Dendritic cell treated with granulocyte-macrophage colony-stimulating factor and Interleukin-4, amounts not matched to agents 40 ng/mL and 50 ng/mL, for 4 days (primary cell): ENCODE data around the gene AK8.

ENCODE experiments used
- H3K27ac Mint-ChIP-seq: one replicate; pipeline ENCODE4 v1.8.0; 2022; ENCODE audit warnings: mild to moderate bottlenecking, mixed read lengths
- H3K27me3 Mint-ChIP-seq: one replicate; pipeline ENCODE4 v1.8.0; 2022; ENCODE audit warnings: mild to moderate bottlenecking, mixed read lengths
- H3K36me3 Mint-ChIP-seq: one replicate; pipeline ENCODE4 v1.8.0; 2022; ENCODE audit warnings: low read depth, mixed read lengths
- H3K4me1 Mint-ChIP-seq: one replicate; pipeline ENCODE4 v1.8.0; 2022; ENCODE audit warnings: low read depth, mixed read lengths
- H3K4me3 Mint-ChIP-seq: one replicate; pipeline ENCODE4 v1.8.0; 2022; ENCODE audit warnings: mild to moderate bottlenecking, moderate library complexity, mixed read lengths
- H3K9me3 Mint-ChIP-seq: one replicate; pipeline ENCODE4 v1.8.0; 2022; ENCODE audit warnings: mixed read lengths
- intact Hi-C: fragments of 100-400 bp; cut with micrococcal nuclease; formaldehyde crosslinking; loops from one replicate; pipeline ENCODE4 v1.15.0; 2022

AK8 gene

GRCh38 chr9:132857616-132858342 is 20.3 kb downstream of the AK8 start:
- peaks cover 3% of the 10 kb centered on the region for H3K27me3 Mint-ChIP-seq
- H3K4me3 Mint-ChIP-seq = no peak overlapping the region
- H3K27ac Mint-ChIP-seq = no peak overlapping the region
- no peaks in the 10 kb centered on the region for H3K36me3 Mint-ChIP-seq
- H3K9me3 Mint-ChIP-seq = no peaks in the 10 kb centered on the region
- H3K4me1 Mint-ChIP-seq = peaks cover 4% of the 10 kb centered on the region
- intact Hi-C loops = no loop called here

DNA sequence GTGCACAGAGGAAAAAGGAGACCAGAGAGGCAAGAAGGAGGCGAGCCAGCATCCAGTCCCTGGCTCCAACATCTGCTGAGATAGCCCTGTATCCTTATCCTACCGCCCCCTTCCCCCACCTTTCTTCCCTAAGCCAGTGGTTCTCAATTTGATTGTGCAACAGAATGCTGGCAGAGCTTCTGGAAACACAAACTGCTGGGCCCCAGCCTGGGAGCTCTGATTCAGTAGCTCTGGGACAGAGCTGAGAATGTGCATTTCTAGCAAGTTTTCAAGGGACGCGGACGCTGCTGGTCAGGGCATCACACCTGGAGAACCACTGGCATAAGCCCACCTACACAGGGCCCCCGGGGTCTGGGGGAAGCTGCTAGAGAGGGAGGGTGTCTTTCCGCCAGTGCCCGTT is 21.1 kb downstream of the AK8 start:
- Mint-ChIP-seq H3K36me3 (no peaks in the 10 kb centered on the region), H3K27ac (no peak overlapping the region), H3K4me1 (peaks cover 4% of the 10 kb centered on the region), H3K4me3 (no peak overlapping the region), H3K27me3 (peaks cover 3% of the 10 kb centered on the region), H3K9me3 (no peaks in the 10 kb centered on the region)
- intact Hi-C loops = no loop called here

DNA sequence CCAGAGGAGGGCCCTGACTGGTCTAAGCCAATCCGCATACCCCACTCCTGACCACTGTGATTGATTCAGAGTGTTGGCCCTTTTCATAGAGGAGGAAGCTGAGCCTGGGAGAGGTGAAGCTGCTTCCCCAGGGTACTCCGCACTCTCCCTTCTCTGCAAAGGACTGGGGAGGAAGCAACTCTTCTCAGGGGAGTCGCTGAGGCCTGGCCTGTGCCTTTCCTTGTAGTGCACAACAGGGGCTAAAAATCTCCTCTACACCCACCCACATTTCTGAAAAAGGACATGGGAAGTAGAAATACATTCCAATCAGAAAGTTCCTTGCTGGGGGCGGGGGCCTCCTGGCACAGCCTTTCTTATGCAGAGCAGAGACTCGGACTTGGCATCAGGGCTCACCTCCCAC is 22.2 kb downstream of the AK8 start:
- no peak overlapping the region for H3K4me3 Mint-ChIP-seq
- intact Hi-C loops = no loop called here
- no peaks in the 10 kb centered on the region for H3K36me3 Mint-ChIP-seq
- peaks cover 3% of the 10 kb centered on the region for H3K27me3 Mint-ChIP-seq
- no peaks in the 10 kb centered on the region for H3K9me3 Mint-ChIP-seq
- H3K27ac Mint-ChIP-seq = no peak overlapping the region
- H3K4me1 Mint-ChIP-seq = peaks cover 4% of the 10 kb centered on the region

DNA sequence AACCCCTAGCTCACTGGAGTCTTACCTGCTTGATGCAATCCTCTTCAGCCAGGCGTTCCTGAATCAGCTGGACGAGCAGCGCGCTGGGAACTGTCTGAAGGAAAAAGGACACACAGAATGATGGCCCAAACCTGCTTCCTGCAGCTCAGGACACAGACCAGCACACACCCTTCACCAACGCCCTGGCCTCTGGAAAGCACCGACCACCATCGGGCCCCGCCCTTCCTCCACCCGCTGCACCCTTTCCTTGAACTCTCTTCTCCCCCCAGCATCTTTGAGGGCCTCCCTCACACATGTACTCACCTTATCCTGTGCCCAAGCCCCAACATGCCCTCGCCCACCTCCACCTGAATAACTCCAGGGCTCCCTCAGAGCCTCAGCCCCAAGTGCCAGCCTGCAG is 23.3 kb downstream of the AK8 start:
- Mint-ChIP-seq H3K4me1 (peaks cover 4% of the 10 kb centered on the region), H3K4me3 (no peak overlapping the region), H3K27me3 (peaks cover 3% of the 10 kb centered on the region), H3K9me3 (no peaks in the 10 kb centered on the region), H3K27ac (no peak overlapping the region), H3K36me3 (no peaks in the 10 kb centered on the region)
- intact Hi-C loops = no loop called here

DNA sequence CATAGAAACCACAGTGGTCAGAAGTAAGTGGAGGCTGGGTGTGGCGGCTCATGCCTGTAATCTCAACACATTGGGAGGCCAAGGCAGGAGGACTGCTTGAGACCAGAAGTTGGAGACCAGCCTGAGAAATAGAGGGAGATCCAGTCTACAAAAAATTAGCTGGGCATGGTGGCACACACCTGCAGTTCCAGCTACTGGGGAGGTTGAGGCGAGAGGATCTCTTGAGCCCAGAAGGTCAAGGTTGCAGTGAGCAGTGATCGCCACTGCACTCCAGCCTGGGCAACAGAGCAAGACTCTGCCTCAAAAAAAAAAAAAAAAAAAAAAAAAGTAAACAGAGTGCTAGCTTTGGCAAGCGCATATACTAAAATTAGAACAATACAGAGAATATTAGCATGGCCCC is 24.6 kb downstream of the AK8 start:
- no peaks in the 10 kb centered on the region for H3K36me3 Mint-ChIP-seq
- H3K4me1 Mint-ChIP-seq = peaks cover 4% of the 10 kb centered on the region
- intact Hi-C loops = no loop called here
- no peaks in the 10 kb centered on the region for H3K9me3 Mint-ChIP-seq
- no peak overlapping the region for H3K27ac Mint-ChIP-seq
- peaks cover 3% of the 10 kb centered on the region for H3K27me3 Mint-ChIP-seq
- H3K4me3 Mint-ChIP-seq = no peak overlapping the region

- intact Hi-C loops = no loop called here
These were observed 28.8 kb downstream of the AK8 start for GRCh38 chr9:132849185-132849706.

DNA sequence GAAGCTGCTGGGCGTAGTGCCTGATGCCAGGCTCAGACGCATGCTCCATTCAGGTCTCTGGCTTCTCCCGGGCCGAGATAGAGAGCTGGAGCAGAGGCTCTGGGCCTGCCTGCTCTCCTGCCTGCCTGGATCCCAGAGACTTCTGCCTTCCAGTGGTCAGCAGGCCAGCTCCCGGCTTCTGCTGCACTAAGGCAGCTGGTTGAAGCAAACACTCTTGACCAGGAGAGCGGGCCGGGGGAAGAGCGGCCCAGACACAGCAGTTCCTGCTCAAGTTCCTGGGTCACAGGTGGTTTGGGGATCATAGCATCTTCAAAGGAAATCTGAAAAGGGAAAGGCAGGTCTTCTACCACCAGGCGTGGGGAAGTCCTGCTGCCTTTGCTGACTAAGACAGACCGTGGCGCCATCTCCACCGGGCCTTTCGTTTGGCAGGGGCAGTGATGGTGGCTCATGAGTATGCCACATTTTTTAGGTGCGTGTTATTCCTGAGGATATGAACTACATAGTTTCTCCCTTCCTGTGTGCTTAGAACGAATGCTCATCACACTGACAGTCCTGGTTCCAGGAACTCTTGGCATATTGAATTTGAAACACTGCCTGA is 31.1 kb downstream of the AK8 start:
- Mint-ChIP-seq H3K4me1 (no peaks in the 10 kb centered on the region), H3K27me3 (no peaks in the 10 kb centered on the region), H3K27ac (no peak overlapping the region), H3K36me3 (no peaks in the 10 kb centered on the region), H3K9me3 (no peaks in the 10 kb centered on the region), H3K4me3 (no peak overlapping the region)
- intact Hi-C loops = no loop called here

More at GRCh38 chr9:132849185-132849706, 28.8 kb downstream of the AK8 start:
- Mint-ChIP-seq H3K36me3 (no peaks in the 10 kb centered on the region), H3K4me1 (no peaks in the 10 kb centered on the region), H3K4me3 (no peak overlapping the region), H3K27ac (no peak overlapping the region), H3K9me3 (no peaks in the 10 kb centered on the region), H3K27me3 (no peaks in the 10 kb centered on the region)

DNA sequence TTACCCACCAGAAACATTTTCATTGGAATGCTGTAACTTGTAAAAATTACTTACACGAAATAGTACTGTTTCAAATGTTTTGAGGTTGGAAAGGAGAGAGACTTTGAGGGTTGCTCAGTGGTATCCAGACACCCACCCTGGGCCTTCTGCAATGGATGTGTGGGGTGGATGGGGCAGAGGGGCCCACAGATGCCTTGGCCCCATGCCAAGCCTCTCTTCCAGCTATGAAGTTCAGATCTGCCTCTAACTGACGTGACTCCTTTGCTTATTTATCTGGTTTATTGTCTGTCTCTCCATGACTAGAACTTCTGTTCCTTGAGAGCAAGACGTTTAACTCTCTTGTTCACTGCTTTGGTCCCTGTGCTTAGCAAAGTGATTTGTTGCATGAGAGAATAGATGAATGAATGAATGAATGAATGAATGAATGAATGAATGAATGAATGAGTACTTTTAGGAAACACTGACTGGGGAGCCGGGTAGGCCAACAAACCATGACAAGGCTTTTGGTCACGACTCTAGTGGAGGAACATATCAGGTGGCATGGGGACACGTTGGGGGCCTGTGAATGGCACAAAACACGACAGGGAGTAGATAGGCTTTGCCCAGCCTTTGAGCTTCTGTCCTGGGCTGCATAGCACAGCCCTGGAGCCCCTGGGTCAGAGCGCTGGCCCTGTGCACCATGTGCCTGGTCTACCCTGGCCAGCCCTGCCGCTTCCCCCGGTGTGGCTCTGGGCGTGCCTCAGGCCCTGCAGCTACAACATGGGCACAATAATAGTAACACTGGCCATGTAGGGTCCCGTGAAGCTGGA is 31.8 kb downstream of the AK8 start:
- H3K4me1 Mint-ChIP-seq = no peaks in the 10 kb centered on the region
- no peak overlapping the region for H3K4me3 Mint-ChIP-seq
- intact Hi-C loops = no loop called here
- no peaks in the 10 kb centered on the region for H3K36me3 Mint-ChIP-seq
- H3K27ac Mint-ChIP-seq = no peak overlapping the region
- H3K27me3 Mint-ChIP-seq = no peaks in the 10 kb centered on the region
- no peaks in the 10 kb centered on the region for H3K9me3 Mint-ChIP-seq

DNA sequence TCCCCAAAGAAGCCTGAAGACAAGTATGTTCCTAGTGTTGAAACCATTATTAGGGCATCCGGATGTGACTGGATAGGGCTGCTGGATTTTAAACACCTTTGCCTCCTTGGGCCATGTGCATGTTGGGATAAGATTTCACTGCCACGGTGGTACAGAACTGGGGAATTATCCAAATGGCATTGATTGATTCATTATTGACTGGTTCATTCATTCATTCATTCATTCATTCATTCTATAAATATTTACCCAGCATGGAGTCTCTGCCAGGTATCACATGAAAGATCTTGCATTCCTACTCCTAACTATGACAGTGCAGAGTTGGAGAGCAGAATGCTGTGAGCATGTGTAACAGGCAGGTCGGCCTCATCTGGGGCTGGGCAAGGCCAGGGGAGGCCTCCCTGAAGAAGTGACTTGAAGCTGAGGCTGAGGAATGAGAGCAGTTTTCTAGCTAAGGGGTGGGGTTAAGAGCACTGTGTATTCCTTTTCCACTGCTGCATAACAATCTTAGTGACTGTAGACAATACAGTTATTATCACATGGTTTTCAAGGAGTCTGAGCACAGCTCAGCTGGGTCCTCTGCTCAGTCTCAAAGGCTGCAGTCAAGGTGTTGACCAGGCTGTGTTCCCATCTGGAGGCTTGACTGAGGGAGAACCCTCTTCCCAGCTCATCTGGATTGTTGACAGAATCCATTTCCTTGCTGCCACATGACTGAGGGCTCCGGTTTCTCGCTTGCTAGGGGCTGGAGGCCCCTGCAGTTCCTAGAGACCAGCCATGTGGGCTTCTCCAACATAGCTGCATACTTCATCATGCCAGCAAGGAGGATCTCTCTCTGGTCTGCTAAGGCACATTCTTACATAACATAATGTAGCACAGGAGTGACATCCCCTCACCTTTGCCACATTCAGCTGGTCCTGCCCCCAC is 35.7 kb downstream of the AK8 start:
- no peaks in the 10 kb centered on the region for H3K27me3 Mint-ChIP-seq
- no peak overlapping the region for H3K4me3 Mint-ChIP-seq
- no peaks in the 10 kb centered on the region for H3K9me3 Mint-ChIP-seq
- H3K4me1 Mint-ChIP-seq = no peaks in the 10 kb centered on the region
- no peak overlapping the region for H3K27ac Mint-ChIP-seq
- no peaks in the 10 kb centered on the region for H3K36me3 Mint-ChIP-seq
- intact Hi-C loops = no loop called here

DNA sequence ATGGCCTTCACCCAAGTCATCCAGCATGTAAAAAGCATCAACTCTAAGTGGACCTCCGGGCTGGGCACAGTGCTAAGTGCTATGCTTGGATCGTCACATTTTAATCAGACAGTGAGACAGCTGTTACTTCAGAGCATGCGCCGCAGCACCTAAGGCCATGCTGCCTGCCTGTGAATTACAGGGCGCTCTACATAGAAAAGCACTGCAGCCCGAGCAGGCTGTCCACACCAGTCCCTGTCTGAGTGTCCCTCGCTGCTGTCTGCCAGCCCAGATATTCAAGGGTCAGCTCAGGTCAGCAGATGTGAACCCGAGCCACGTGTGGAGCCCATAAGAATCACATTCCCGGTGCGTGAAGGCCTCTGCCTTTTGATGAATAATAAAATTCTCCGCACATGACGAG is 37.1 kb downstream of the AK8 start:
- H3K27me3 Mint-ChIP-seq = no peaks in the 10 kb centered on the region
- H3K36me3 Mint-ChIP-seq = no peaks in the 10 kb centered on the region
- intact Hi-C loops = no loop called here

DNA sequence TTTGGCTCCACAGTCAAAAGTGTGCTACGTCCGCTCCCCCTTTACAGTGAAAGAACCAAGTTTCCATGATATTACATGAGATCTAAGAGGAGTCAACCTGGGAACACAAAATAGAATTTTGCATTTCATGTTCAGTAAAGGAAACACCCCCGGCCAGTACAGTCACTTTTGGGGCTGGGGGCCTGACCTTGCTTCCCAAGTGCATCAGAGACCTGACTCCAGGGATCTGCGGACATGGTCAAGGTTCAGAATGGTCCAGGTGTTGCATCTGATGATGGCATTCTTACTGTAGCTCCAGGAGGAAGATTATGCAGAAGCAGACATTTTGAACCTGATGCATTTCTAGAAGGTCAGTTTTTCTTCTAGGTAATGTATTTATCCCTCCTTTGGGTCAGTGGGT is 39.8 kb downstream of the AK8 start:
- no peaks in the 10 kb centered on the region for H3K27me3 Mint-ChIP-seq
- intact Hi-C loops = no loop called here
- no peaks in the 10 kb centered on the region for H3K4me1 Mint-ChIP-seq
- H3K36me3 Mint-ChIP-seq = no peaks in the 10 kb centered on the region
- no peak overlapping the region for H3K27ac Mint-ChIP-seq
- no peaks in the 10 kb centered on the region for H3K9me3 Mint-ChIP-seq
- no peak overlapping the region for H3K4me3 Mint-ChIP-seq

More for the DNA sequence above, 37.1 kb downstream of the AK8 start:
- Mint-ChIP-seq H3K9me3 (no peaks in the 10 kb centered on the region), H3K27ac (no peak overlapping the region), H3K4me3 (no peak overlapping the region), H3K4me1 (no peaks in the 10 kb centered on the region)

- Mint-ChIP-seq H3K4me3 (no peak overlapping the region), H3K36me3 (no peaks in the 10 kb centered on the region), H3K27me3 (no peaks in the 10 kb centered on the region), H3K9me3 (no peaks in the 10 kb centered on the region), H3K4me1 (no peaks in the 10 kb centered on the region), H3K27ac (no peak overlapping the region)
- intact Hi-C loops = no loop called here
These were observed 40.4 kb downstream of the AK8 start for GRCh38 chr9:132837501-132838286.

GRCh38 chr9:132834343-132834742 is 43.7 kb downstream of the AK8 start:
- no peaks in the 10 kb centered on the region for H3K27me3 Mint-ChIP-seq
- no peak overlapping the region for H3K27ac Mint-ChIP-seq

More at GRCh38 chr9:132834343-132834742, 43.7 kb downstream of the AK8 start:
- H3K4me1 Mint-ChIP-seq = no peaks in the 10 kb centered on the region
- no peaks in the 10 kb centered on the region for H3K9me3 Mint-ChIP-seq
- no peaks in the 10 kb centered on the region for H3K36me3 Mint-ChIP-seq
- intact Hi-C loops = no loop called here
- H3K4me3 Mint-ChIP-seq = no peak overlapping the region
